Mesenchymal stem cell (in vitro differentiated cells and primary cell): ENCODE results near the gene TP73.

Source experiments
- DNase-seq: peaks from one replicate; pipeline ENCODE4 v3.0.0-alpha.2; 2013
- H2AFZ ChIP-seq: one replicate; pipeline ENCODE4 v1.6.1; 2013; ENCODE audit warnings: low read depth, mild to moderate bottlenecking, control low read depth, inconsistent platforms, low read length, moderate library complexity
- H2AK5ac ChIP-seq: 2 replicates; pipeline ENCODE4 v1.6.1; 2013; ENCODE audit warnings: low read length, moderate library complexity, mild to moderate bottlenecking, inconsistent platforms; ENCODE audit not compliant: severe bottlenecking
- H2BK120ac ChIP-seq: one replicate; pipeline ENCODE4 v1.6.1; 2013; ENCODE audit warnings: low read depth, mild to moderate bottlenecking, inconsistent platforms, low read length, moderate library complexity
- H2BK12ac ChIP-seq, 2 experiments: one replicate each; pipeline ENCODE4 v1.6.1; 2013; ENCODE audit warnings: inconsistent platforms in 2 of 2, low read length in 2 of 2, mild to moderate bottlenecking in 2 of 2, moderate library complexity in 2 of 2, control low read depth in 1 of 2
- H2BK15ac ChIP-seq: one replicate; pipeline ENCODE4 v1.6.1; 2013; ENCODE audit warnings: mild to moderate bottlenecking, low read depth, inconsistent platforms; ENCODE audit not compliant: poor library complexity, severe bottlenecking
- H2BK5ac ChIP-seq: 2 replicates; pipeline ENCODE4 v1.6.1; 2013; ENCODE audit warnings: low read depth, mild to moderate bottlenecking, low read length, control low read depth, inconsistent platforms; ENCODE audit not compliant: poor library complexity, severe bottlenecking
- H3K14ac ChIP-seq, 2 experiments: one replicate each; pipeline ENCODE4 v1.6.1; 2013; ENCODE audit warnings: inconsistent platforms in 2 of 2, low read length in 2 of 2, control low read depth in 1 of 2, mild to moderate bottlenecking in 1 of 2, moderate library complexity in 1 of 2
- H3K18ac ChIP-seq, 2 experiments: one replicate each; pipeline ENCODE4 v1.6.1; 2013; ENCODE audit warnings: inconsistent platforms in 2 of 2, low read length in 2 of 2, control low read depth in 1 of 2, low read depth in 1 of 2, mild to moderate bottlenecking in 1 of 2
- H3K23ac ChIP-seq, 2 experiments: one replicate each; pipeline ENCODE4 v1.6.1; 2013; ENCODE audit warnings: inconsistent platforms in 2 of 2, low read length in 2 of 2, mild to moderate bottlenecking in 2 of 2, moderate library complexity in 2 of 2, control low read depth in 1 of 2
- H3K27ac ChIP-seq: 2 replicates; pipeline ENCODE4 v1.5.1; 2013; ENCODE audit warnings: mild to moderate bottlenecking, moderate library complexity, low read length, control low read depth, inconsistent platforms; ENCODE audit not compliant: poor library complexity, severe bottlenecking
- H3K27me3 ChIP-seq, 2 experiments: 2 replicates each; pipeline versions ENCODE4 v1.6.1 to v1.7.0; 2013; ENCODE audit warnings: low read length in 2 of 2, mild to moderate bottlenecking in 2 of 2, moderate library complexity in 2 of 2, control low read depth in 1 of 2, inconsistent platforms in 1 of 2; ENCODE audit not compliant: control insufficient read depth in 1 of 2, insufficient read depth in 1 of 2
- H3K36me3 ChIP-seq, 2 experiments: 2 replicates each; pipeline versions ENCODE4 v1.6.1 to v1.7.0; 2013; ENCODE audit warnings: low read length in 2 of 2, control low read depth in 1 of 2, inconsistent platforms in 1 of 2, low read depth in 1 of 2, mild to moderate bottlenecking in 1 of 2; ENCODE audit not compliant: insufficient read depth in 2 of 2, control insufficient read depth in 1 of 2
- H3K4ac ChIP-seq, 2 experiments: one replicate each; pipeline ENCODE4 v1.6.1; 2013; ENCODE audit warnings: inconsistent platforms in 2 of 2, low read length in 2 of 2, mild to moderate bottlenecking in 2 of 2, moderate library complexity in 2 of 2, control low read depth in 1 of 2, low read depth in 1 of 2
- H3K4me1 ChIP-seq: 2 replicates; pipeline ENCODE4 v1.6.1; 2013; ENCODE audit warnings: low read depth, low read length, control low read depth; ENCODE audit not compliant: control insufficient read depth, insufficient read depth
- H3K4me2 ChIP-seq: 2 replicates; pipeline ENCODE4 v1.6.1; 2013; ENCODE audit warnings: low read length, mild to moderate bottlenecking, inconsistent platforms; ENCODE audit not compliant: poor library complexity, severe bottlenecking
- H3K4me3 ChIP-seq, 2 experiments: 2 replicates each; pipeline versions ENCODE4 v1.5.1 to v1.7.0; 2013; ENCODE audit warnings: low read length in 2 of 2, mild to moderate bottlenecking in 2 of 2, control low read depth in 1 of 2, low read depth in 1 of 2; ENCODE audit not compliant: insufficient read depth in 1 of 2
- H3K79me1 ChIP-seq: replicated peaks from 2 replicates; pipeline ENCODE4 v1.6.1; 2013; ENCODE audit warnings: mild to moderate bottlenecking, control low read depth, low read length, inconsistent platforms; ENCODE audit not compliant: poor library complexity, severe bottlenecking
- H3K9ac ChIP-seq: 2 replicates; pipeline ENCODE4 v1.7.0; 2013; ENCODE audit warnings: mild to moderate bottlenecking, low read length, moderate library complexity
- H3K9me3 ChIP-seq: 2 replicates; pipeline ENCODE4 v1.7.0; 2013; ENCODE audit warnings: mild to moderate bottlenecking, low read length; ENCODE audit not compliant: control insufficient read depth
- H4K8ac ChIP-seq: one replicate; pipeline ENCODE4 v1.6.1; 2013; ENCODE audit warnings: inconsistent platforms, mild to moderate bottlenecking, low read length, moderate library complexity
- H4K91ac ChIP-seq: one replicate; pipeline ENCODE4 v1.6.1; 2013; ENCODE audit warnings: mild to moderate bottlenecking, low read length, inconsistent platforms
- WGBS: methylation state at CpG from one replicate; pipeline ENCODE4 v1.1.7; 2013; ENCODE audit warnings: mixed read lengths; 5-methylcytosine and 5-hydroxymethylcytosine counted together

Gene TP73

DNA sequence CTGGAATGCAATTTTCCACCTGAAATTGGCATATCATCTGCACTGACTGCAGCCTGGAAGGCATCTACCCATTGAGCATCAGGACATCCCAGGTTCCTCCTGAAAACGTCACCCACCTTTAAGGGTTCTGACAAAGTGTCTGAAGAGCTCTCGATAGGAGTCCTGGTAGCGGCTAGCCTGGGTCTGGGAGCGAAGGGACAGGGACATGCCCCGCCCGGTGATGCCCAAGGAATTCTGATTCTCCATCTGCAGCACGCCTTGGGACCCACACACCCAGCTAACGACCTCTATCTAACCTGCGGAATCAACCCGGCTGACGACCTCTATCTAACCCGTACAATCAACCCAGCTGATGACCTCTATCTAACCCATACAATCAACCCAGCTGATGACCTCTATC lies 86.6 kb downstream of the TP73 start:
- H3K4me2 ChIP-seq: no peak overlapping the region
- H3K79me1 ChIP-seq: peaks cover 13% of the 10 kb centered on the region
- no peak overlapping the region for H3K9ac ChIP-seq
- H3K36me3 ChIP-seq: peaks cover 52 to 68% of the 10 kb centered on the region in 2 experiments
- no peak overlapping the region for H3K14ac ChIP-seq
- no peaks in the 10 kb centered on the region for H3K27me3 ChIP-seq
- H3K9me3 ChIP-seq: no peaks in the 10 kb centered on the region
- no peak overlapping the region for H2AK5ac ChIP-seq
- H3K27ac ChIP-seq: no peak overlapping the region
- H2BK120ac ChIP-seq: no peak overlapping the region
- H3K4me1 ChIP-seq: peaks cover 7% of the 10 kb centered on the region
- H2BK12ac ChIP-seq: no peak overlapping the region
- H4K8ac ChIP-seq: no peak overlapping the region
- WGBS: 97% methylated on average over 12 of the region's 12 CpGs
- no peak overlapping the region for H3K4ac ChIP-seq
- H3K18ac ChIP-seq: no peak overlapping the region
- H2BK15ac ChIP-seq: no peak overlapping the region
- no peak overlapping the region for H2BK5ac ChIP-seq
- no peak for DNase-seq
- H4K91ac ChIP-seq: no peak overlapping the region
- no peak overlapping the region for H3K4me3 ChIP-seq
- no peak overlapping the region for H2AFZ ChIP-seq
- no peak overlapping the region for H3K23ac ChIP-seq

DNA sequence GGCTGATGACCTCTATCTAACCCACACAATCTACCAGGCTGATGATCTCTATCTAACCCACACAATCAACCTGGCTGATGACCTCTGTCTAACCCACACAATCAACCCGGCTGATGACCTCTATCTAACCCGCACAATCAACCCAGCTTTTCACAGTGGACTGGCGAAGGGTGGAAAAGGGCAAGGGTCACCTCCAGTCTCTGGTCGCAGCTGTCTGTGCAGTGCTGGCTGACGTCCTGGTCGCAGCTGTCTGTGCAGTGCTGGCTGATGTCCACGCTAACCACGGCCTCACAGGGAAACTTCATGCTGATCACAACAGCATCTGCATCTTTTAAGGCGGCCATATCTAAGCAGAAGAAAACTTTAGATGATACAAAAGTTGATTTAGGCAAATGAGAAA lies 87.7 kb downstream of the TP73 start:
- H3K4me2 ChIP-seq: no peak overlapping the region
- no peaks in the 10 kb centered on the region for H3K27me3 ChIP-seq
- no peak overlapping the region for H3K23ac ChIP-seq
- H4K8ac ChIP-seq: no peak overlapping the region
- WGBS: 98% methylated on average over 9 of the region's 9 CpGs
- no peak overlapping the region for H4K91ac ChIP-seq
- no peak overlapping the region for H2AFZ ChIP-seq
- H2BK5ac ChIP-seq: no peak overlapping the region
- no peaks in the 10 kb centered on the region for H3K9me3 ChIP-seq
- DNase-seq: no peak
- H3K9ac ChIP-seq: no peak overlapping the region
- no peak overlapping the region for H3K14ac ChIP-seq
- H3K4me1 ChIP-seq: peaks cover 12% of the 10 kb centered on the region
- no peak overlapping the region for H3K18ac ChIP-seq
- H3K27ac ChIP-seq: no peak overlapping the region
- H2BK120ac ChIP-seq: no peak overlapping the region
- peaks cover 52 to 60% of the 10 kb centered on the region in 2 experiments for H3K36me3 ChIP-seq
- peaks cover 15% of the 10 kb centered on the region for H3K79me1 ChIP-seq
- no peak overlapping the region for H2AK5ac ChIP-seq
- H3K4ac ChIP-seq: no peak overlapping the region
- no peak overlapping the region for H2BK15ac ChIP-seq
- no peak overlapping the region for H3K4me3 ChIP-seq
- no peak overlapping the region for H2BK12ac ChIP-seq

- WGBS: 98% methylated on average over 11 of the region's 13 CpGs
- H3K4ac ChIP-seq: no peak overlapping the region
- no peak for DNase-seq
- H3K9me3 ChIP-seq: no peaks in the 10 kb centered on the region
- no peak overlapping the region for H3K4me2 ChIP-seq
- no peak overlapping the region for H4K8ac ChIP-seq
- no peak overlapping the region for H3K9ac ChIP-seq
- no peak overlapping the region for H3K18ac ChIP-seq
- peaks cover 18% of the 10 kb centered on the region for H3K4me1 ChIP-seq
- no peak overlapping the region for H2BK120ac ChIP-seq
- no peak overlapping the region for H3K4me3 ChIP-seq
- no peak overlapping the region for H2AK5ac ChIP-seq
- no peak overlapping the region for H2BK5ac ChIP-seq
- peaks cover 15% of the 10 kb centered on the region for H3K79me1 ChIP-seq
- no peak overlapping the region for H2AFZ ChIP-seq
- no peak overlapping the region for H3K23ac ChIP-seq
- H3K14ac ChIP-seq: no peak overlapping the region
- H3K36me3 ChIP-seq: peaks cover 51 to 56% of the 10 kb centered on the region in 2 experiments
- H2BK15ac ChIP-seq: no peak overlapping the region
- no peaks in the 10 kb centered on the region for H3K27me3 ChIP-seq
- H2BK12ac ChIP-seq: no peak overlapping the region
- no peak overlapping the region for H3K27ac ChIP-seq
- H4K91ac ChIP-seq: no peak overlapping the region
Observed at GRCh38 chr1:3740752-3741151, 88.4 kb downstream of the TP73 start.

DNA sequence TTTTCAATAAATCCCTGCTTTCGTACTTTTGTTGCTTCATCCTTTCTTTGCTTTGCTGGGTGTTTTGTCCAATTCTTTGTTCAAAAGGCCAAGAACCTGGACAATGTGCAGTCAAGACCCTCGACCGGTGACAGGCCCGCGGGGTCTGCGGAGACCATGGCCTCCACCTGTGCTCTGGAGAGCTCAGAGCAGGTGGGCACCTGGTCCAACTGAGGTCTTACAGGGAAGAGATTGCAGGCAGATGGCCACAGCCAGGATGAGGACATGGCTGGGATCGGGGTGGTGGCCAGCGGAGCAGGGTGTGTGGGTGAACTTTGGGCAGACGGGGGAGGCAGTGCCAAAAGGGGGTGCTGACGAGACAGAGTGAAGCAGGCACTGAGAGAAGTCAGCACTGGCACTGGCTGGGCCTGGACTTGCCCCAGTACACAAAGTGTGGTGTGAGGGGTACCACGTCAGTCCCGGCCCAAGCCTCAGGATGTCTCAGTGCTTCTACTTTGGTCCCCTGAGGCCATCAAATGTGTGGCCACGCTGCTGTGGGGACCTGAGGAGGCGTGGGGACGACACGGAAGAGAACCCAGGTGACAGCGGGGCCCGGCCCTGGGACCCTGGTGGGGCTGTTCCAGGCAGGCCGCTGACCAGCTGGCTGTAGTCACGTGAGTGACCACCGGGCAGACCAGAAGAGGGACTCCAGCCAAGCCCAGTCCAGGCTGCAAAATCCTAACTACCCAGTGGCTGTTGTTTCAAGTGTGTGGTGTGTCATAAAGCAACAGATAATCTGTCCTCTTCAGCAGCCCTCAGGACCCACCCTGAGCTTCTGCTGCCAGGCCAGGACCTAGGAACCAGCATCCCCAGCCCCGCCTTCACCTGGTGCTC lies 89.5 kb downstream of the TP73 start:
- Histone ChIP-seq H3K27ac (no peak overlapping the region), H2BK15ac (no peak overlapping the region), H3K9ac (peak overlapping the region; percentile 21), H2AK5ac (no peak overlapping the region), H3K4ac (no peak overlapping the region), H3K79me1 (peaks cover 15% of the 10 kb centered on the region), H3K4me1 (peaks cover 24% of the 10 kb centered on the region), H2AFZ (no peak overlapping the region), H4K8ac (no peak overlapping the region), H3K36me3 (peaks cover 42 to 49% of the 10 kb centered on the region in 2 experiments), H2BK5ac (no peak overlapping the region), H3K4me3 (no peak overlapping the region), H2BK12ac (no peak overlapping the region), H2BK120ac (no peak overlapping the region), H4K91ac (no peak overlapping the region), H3K9me3 (no peaks in the 10 kb centered on the region), H3K4me2 (no peak overlapping the region), H3K14ac (no peak overlapping the region), H3K18ac (no peak overlapping the region), H3K23ac (no peak overlapping the region), H3K27me3 (no peaks in the 10 kb centered on the region)
- no peak for DNase-seq
- 97% methylated on average over 19 of the region's 22 CpGs for WGBS
